SJCRH30 (cell line): ENCODE results near the gene TMEM11. TPM values are rescaled to one million over a fixed set of nuclear protein-coding genes. Genes with fewer than 3 reads are reported as not detected.
A peak's percentile ranks its signal among the peaks of the same experiment; 100 is the strongest.

ENCODE experiments used
- DNase-seq, 2 experiments: peaks; one replicate each; pipeline ENCODE4 v3.0.0-alpha.2; 2015 to 2020
- H3K27ac ChIP-seq: fragments of 250-450 bp; sonication (Bioruptor Pico); 2 replicates; pipeline ENCODE4 v1.5.1; 2020; ENCODE audit warnings: mild to moderate bottlenecking, moderate library complexity
- H3K27me3 ChIP-seq: fragments of 250-450 bp; sonication (Bioruptor Pico); 2 replicates; pipeline ENCODE4 v1.5.1; 2020; ENCODE audit warnings: mild to moderate bottlenecking, moderate library complexity
- H3K36me3 ChIP-seq: fragments of 250-450 bp; sonication (Bioruptor Pico); 2 replicates; pipeline ENCODE4 v1.5.1; 2020; ENCODE audit warnings: mild to moderate bottlenecking, moderate library complexity
- H3K4me1 ChIP-seq: fragments of 250-450 bp; sonication (Bioruptor Pico); 2 replicates; pipeline ENCODE4 v1.5.1; 2020; ENCODE audit warnings: mild to moderate bottlenecking, moderate library complexity
- H3K4me3 ChIP-seq: fragments of 250-450 bp; sonication (Bioruptor Pico); 2 replicates; pipeline ENCODE4 v1.5.1; 2020; ENCODE audit warnings: mild to moderate bottlenecking, moderate library complexity
- H3K9me3 ChIP-seq: fragments of 250-450 bp; sonication (Bioruptor Pico); replicated peaks from 2 replicates; pipeline ENCODE4 v1.5.1; 2020; ENCODE audit warnings: mild to moderate bottlenecking, moderate library complexity
- total RNA-seq: library from RNA; depleted of rRNA; stranded (reverse); fragments of >200 nt; shearing (Covaris generic); gene quantifications from 2 replicates; pipeline ENCODE4 v1.2.3, GENCODE V29; 2014; rRNA removed

TMEM11 gene
- total RNA-seq = 86.1 and 88.9 TPM in 2 replicates

GRCh38 chr17:21214015-21214776 is at the start of gene TMEM11:
Gene TMEM11, minus strand, starts transcription at chr17:21214161. Its CDS starts 9 bp downstream, at chr17:21214152.
- Histone ChIP-seq H3K4me1 (peaks cover 11% of the 10 kb centered on the region), H3K27me3 (no peaks in the 10 kb centered on the region)

GRCh38 chr17:21263376-21263775 is 49.4 kb upstream of the TMEM11 start:
- Histone ChIP-seq H3K4me3 (no peak overlapping the region), H3K9me3 (no peaks in the 10 kb centered on the region), H3K36me3 (no peaks in the 10 kb centered on the region), H3K4me1 (peaks cover 9% of the 10 kb centered on the region), H3K27me3 (peaks cover 32% of the 10 kb centered on the region), H3K27ac (no peak overlapping the region)
- DNase-seq = no peak

More at GRCh38 chr17:21214015-21214776, at the start of gene TMEM11:
- no peaks in the 10 kb centered on the region for H3K9me3 ChIP-seq
- H3K36me3 ChIP-seq = peaks cover 22% of the 10 kb centered on the region
- peak within 1 kb of the TSS; percentile 93 for H3K4me3 ChIP-seq
- peak within 1 kb of the TSS; percentile 91 for H3K27ac ChIP-seq
- peak; percentile 100 for DNase-seq

GRCh38 chr17:21262259-21262993 is 48.5 kb upstream of the TMEM11 start:
- DNase-seq = no peak
- Histone ChIP-seq H3K36me3 (no peaks in the 10 kb centered on the region), H3K27me3 (peaks cover 37% of the 10 kb centered on the region), H3K4me1 (peaks cover 9% of the 10 kb centered on the region), H3K4me3 (no peak overlapping the region), H3K9me3 (no peaks in the 10 kb centered on the region), H3K27ac (no peak overlapping the region)

GRCh38 chr17:21258593-21258992 is 44.6 kb upstream of the TMEM11 start:
- Histone ChIP-seq H3K27me3 (peaks cover 36% of the 10 kb centered on the region), H3K36me3 (no peaks in the 10 kb centered on the region), H3K4me1 (peaks cover 12% of the 10 kb centered on the region), H3K4me3 (no peak overlapping the region), H3K27ac (no peak overlapping the region), H3K9me3 (no peaks in the 10 kb centered on the region)
- DNase-seq = no peak

GRCh38 chr17:21253646-21254441 is 39.9 kb upstream of the TMEM11 start:
- Histone ChIP-seq H3K4me3 (peak overlapping the region; percentile 54), H3K27ac (no peak overlapping the region)
- no peak for DNase-seq

GRCh38 chr17:21252796-21253645 is 39.1 kb upstream of the TMEM11 start, which contains the start of gene NATD1:
Gene NATD1, minus strand, starts transcription at chr17:21253410. Its CDS starts 146 bp downstream, at chr17:21253264.
- peaks cover 19% of the 10 kb centered on the region for H3K27me3 ChIP-seq
- peak; percentile 89 to 95 for DNase-seq
- peak within 1 kb of the TSS; percentile 54 for H3K4me3 ChIP-seq
- no peaks in the 10 kb centered on the region for H3K36me3 ChIP-seq
- no peak within 1 kb of the TSS for H3K27ac ChIP-seq
- H3K4me1 ChIP-seq = peaks cover 11% of the 10 kb centered on the region; the same call in 1 of the 2 replicates
- no peaks in the 10 kb centered on the region for H3K9me3 ChIP-seq

More at GRCh38 chr17:21253646-21254441, 39.9 kb upstream of the TMEM11 start:
- Histone ChIP-seq H3K9me3 (no peaks in the 10 kb centered on the region), H3K27me3 (peaks cover 24% of the 10 kb centered on the region), H3K4me1 (peaks cover 11% of the 10 kb centered on the region; the same call in 1 of the 2 replicates), H3K36me3 (no peaks in the 10 kb centered on the region)

- Histone ChIP-seq H3K4me3 (peak overlapping the region; percentile 54), H3K9me3 (no peaks in the 10 kb centered on the region), H3K27ac (no peak overlapping the region), H3K4me1 (peaks cover 11% of the 10 kb centered on the region; the same call in 1 of the 2 replicates), H3K36me3 (no peaks in the 10 kb centered on the region), H3K27me3 (peaks cover 14% of the 10 kb centered on the region)
- DNase-seq = peak in 1 of 2 experiments; percentile 62
Measured at GRCh38 chr17:21252289-21252795, 38.4 kb upstream of the TMEM11 start.

GRCh38 chr17:21251337-21252010 is 37.5 kb upstream of the TMEM11 start:
- Histone ChIP-seq H3K27ac (no peak overlapping the region), H3K9me3 (no peaks in the 10 kb centered on the region), H3K4me3 (no peak overlapping the region), H3K36me3 (no peaks in the 10 kb centered on the region), H3K4me1 (peaks cover 11% of the 10 kb centered on the region; the same call in 1 of the 2 replicates), H3K27me3 (peaks cover 14% of the 10 kb centered on the region; the same call in 1 of the 2 replicates)
- DNase-seq = no peak

GRCh38 chr17:21250854-21251253 is 36.9 kb upstream of the TMEM11 start:
- Histone ChIP-seq H3K4me1 (peaks cover 11% of the 10 kb centered on the region; the same call in 1 of the 2 replicates), H3K9me3 (no peaks in the 10 kb centered on the region), H3K27me3 (peaks cover 14% of the 10 kb centered on the region; the same call in 1 of the 2 replicates), H3K36me3 (no peaks in the 10 kb centered on the region), H3K4me3 (no peak overlapping the region), H3K27ac (no peak overlapping the region)
- no peak for DNase-seq

- Histone ChIP-seq H3K36me3 (no peaks in the 10 kb centered on the region), H3K4me3 (no peak overlapping the region), H3K27ac (no peak overlapping the region), H3K9me3 (no peaks in the 10 kb centered on the region), H3K27me3 (peaks cover 13% of the 10 kb centered on the region; the same call in 1 of the 2 replicates), H3K4me1 (peaks cover 11% of the 10 kb centered on the region; the same call in 1 of the 2 replicates)
- peak; percentile 52 to 59 for DNase-seq
Measured at GRCh38 chr17:21249920-21250703, 36.2 kb upstream of the TMEM11 start.

- Histone ChIP-seq H3K9me3 (no peaks in the 10 kb centered on the region), H3K36me3 (no peaks in the 10 kb centered on the region), H3K27me3 (peaks cover 5% of the 10 kb centered on the region; the same call in 1 of the 2 replicates), H3K27ac (no peak overlapping the region), H3K4me1 (peaks cover 11% of the 10 kb centered on the region; the same call in 1 of the 2 replicates), H3K4me3 (no peak overlapping the region)
- no peak for DNase-seq
Measured at GRCh38 chr17:21249086-21249795, 35.3 kb upstream of the TMEM11 start.

- Histone ChIP-seq H3K4me3 (no peak overlapping the region), H3K27ac (no peak overlapping the region), H3K36me3 (no peaks in the 10 kb centered on the region)
Measured at GRCh38 chr17:21248500-21248899, 34.5 kb upstream of the TMEM11 start.

More at GRCh38 chr17:21248500-21248899, 34.5 kb upstream of the TMEM11 start:
- H3K27me3 ChIP-seq = peaks cover 4% of the 10 kb centered on the region; the same call in 1 of the 2 replicates
- peaks cover 7% of the 10 kb centered on the region; the same call in 1 of the 2 replicates for H3K4me1 ChIP-seq
- H3K9me3 ChIP-seq = no peaks in the 10 kb centered on the region
- DNase-seq = no peak
